ENCODE results near the gene GGA1.

GGA1 gene

GRCh38 chr22:37627545-37627944 is 18.9 kb downstream of the GGA1 start:
- no peak for TF ChIP-seq CTCF (IDR thresholded peaks at IDR 0.05; ENCODE audit: low read depth, low read length)
- H3K4me3 ChIP-seq (ENCODE audit: low read depth, low read length), result no peak overlapping the region

- TF ChIP-seq CTCF (IDR thresholded peaks at IDR 0.05; ENCODE audit: low read depth, low read length), result no peak
- no peak overlapping the region for H3K4me3 ChIP-seq (ENCODE audit: low read depth, low read length)
Observed at GRCh38 chr22:37628830-37629229, 20.2 kb downstream of the GGA1 start.

- TF ChIP-seq CTCF (IDR thresholded peaks at IDR 0.05; ENCODE audit: low read depth, low read length), result no peak
Observed at GRCh38 chr22:37629928-37630327, 21.3 kb downstream of the GGA1 start.

GRCh38 chr22:37630839-37631435 is 22.3 kb downstream of the GGA1 start:
- TF ChIP-seq CTCF (IDR thresholded peaks at IDR 0.05; ENCODE audit: low read depth, low read length), result no peak
- no peak overlapping the region for H3K4me3 ChIP-seq (ENCODE audit: low read depth, low read length)

More at GRCh38 chr22:37629928-37630327, 21.3 kb downstream of the GGA1 start:
- H3K4me3 ChIP-seq (ENCODE audit: low read depth, low read length), result no peak overlapping the region

- TF ChIP-seq CTCF (IDR thresholded peaks at IDR 0.05; ENCODE audit: low read depth, low read length), result no peak
- H3K4me3 ChIP-seq (ENCODE audit: low read depth, low read length), result no peak overlapping the region
Observed at GRCh38 chr22:37631448-37632173, 23.0 kb downstream of the GGA1 start.

GRCh38 chr22:37632174-37633088 is 23.8 kb downstream of the GGA1 start:
- no peak overlapping the region for H3K4me3 ChIP-seq (ENCODE audit: low read depth, low read length)
- TF ChIP-seq CTCF (IDR thresholded peaks at IDR 0.05; ENCODE audit: low read depth, low read length), result no peak
